Endothelial cell of umbilical vein (primary cell): ENCODE results near the gene ZNF224. TPM values are rescaled to one million over a fixed set of nuclear protein-coding genes. Genes with fewer than 3 reads are reported as not detected.

ENCODE experiments used
- BruUV-seq: library from RNA; stranded (reverse); fragments of 400-500 nt; replicated peaks from 2 replicates; lab custom pipeline; 2021; lab: Mats Ljungman, UMichigan
- CTCF ChIA-PET: fragments of 300-600, 350-600 bp; sonication (Branson Sonifier 250); formaldehyde crosslinking; loops from one replicate; lab custom pipeline; 2021; ENCODE audit warnings: antibody characterized with exemption, inconsistent platforms; lab: Charles Lee
- POLR2A ChIA-PET: fragments of 300-600, 350-600 bp; sonication (Branson Sonifier 250); formaldehyde crosslinking; loops from one replicate; lab custom pipeline; 2021; ENCODE audit warnings: antibody characterized with exemption, inconsistent platforms; lab: Charles Lee
- DNase-seq: peaks from one replicate; pipeline ENCODE4 v3.0.0-alpha.2; 2011; ENCODE audit warnings: low read depth, low spot score
- FAIRE-seq: peaks from 2 replicates; lab custom pipeline; 2011; peaks lifted over from hg19 to GRCh38; lab: Jason Lieb, UNC
- H2AFZ ChIP-seq: 2 replicates; pipeline ENCODE4 v1.6.0; 2012; ENCODE audit warnings: low read depth, low read length, control low read depth, inconsistent platforms
- H3K27ac ChIP-seq: 2 replicates; pipeline ENCODE4 v1.5.1; 2011; ENCODE audit warnings: low read depth, mild to moderate bottlenecking, control low read depth, low read length, moderate library complexity; ENCODE audit not compliant: insufficient read depth
- H3K27me3 ChIP-seq, 2 experiments: 2 replicates each; pipeline versions ENCODE4 v1.6.0 to v1.6.1; 2011; ENCODE audit warnings: low read length in 2 of 2, mixed read lengths in 1 of 2; ENCODE audit not compliant: control insufficient read depth in 2 of 2, insufficient read depth in 2 of 2
- H3K36me3 ChIP-seq, 2 experiments: 2 replicates in 1 of 2; 3 replicates in 1 of 2; pipeline ENCODE4 v1.5.1; 2011; ENCODE audit warnings: low read length in 2 of 2, mild to moderate bottlenecking in 1 of 2, moderate library complexity in 1 of 2; ENCODE audit not compliant: control insufficient read depth in 2 of 2, insufficient read depth in 2 of 2; ENCODE audit errors: extremely low read depth in 1 of 2
- H3K4me1 ChIP-seq: 3 replicates; pipeline ENCODE4 v1.5.1; 2011; ENCODE audit warnings: mild to moderate bottlenecking, low read length; ENCODE audit not compliant: control insufficient read depth, insufficient read depth; ENCODE audit errors: extremely low read depth
- H3K4me2 ChIP-seq: 2 replicates; pipeline ENCODE4 v1.6.1; 2011; ENCODE audit warnings: low read length, control low read depth, mixed read lengths; ENCODE audit not compliant: insufficient read depth
- H3K4me3 ChIP-seq, 3 experiments: fragments of 200-600 bp in 1 of 3; sonication (generic), shearing (Covaris generic) in 1 of 3; replicated peaks in 1 of 3; 2 replicates each; pipeline ENCODE4 v1.5.1; 2011 to 2016; ENCODE audit warnings: control low read depth in 3 of 3, low read length in 3 of 3, mild to moderate bottlenecking in 2 of 3, inconsistent platforms in 1 of 3, low read depth in 1 of 3, moderate library complexity in 1 of 3; ENCODE audit not compliant: insufficient read depth in 1 of 3
- H3K79me2 ChIP-seq: 2 replicates; pipeline ENCODE4 v1.6.0; 2012; ENCODE audit warnings: low read length, inconsistent platforms; ENCODE audit not compliant: control insufficient read depth, insufficient read depth
- H3K9ac ChIP-seq: replicated peaks from 2 replicates; pipeline ENCODE3; 2011; ENCODE audit warnings: low read length, control low read depth; ENCODE audit not compliant: insufficient read depth; ENCODE audit errors: extremely low read depth
- H3K9me1 ChIP-seq: replicated peaks from 3 replicates; pipeline ENCODE4 v1.6.0; 2011; ENCODE audit warnings: mild to moderate bottlenecking, low read length; ENCODE audit not compliant: control insufficient read depth, insufficient read depth; ENCODE audit errors: extremely low read depth
- H3K9me3 ChIP-seq: replicated peaks from 2 replicates; pipeline ENCODE4 v1.5.1; 2012; ENCODE audit warnings: low read length, inconsistent platforms; ENCODE audit not compliant: control insufficient read depth, insufficient read depth
- H4K20me1 ChIP-seq: replicated peaks from 2 replicates; pipeline ENCODE3; 2011; ENCODE audit warnings: mild to moderate bottlenecking, low read length; ENCODE audit not compliant: control insufficient read depth, insufficient read depth; ENCODE audit errors: extremely low read depth
- CTCF ChIP-seq, 2 donors: IDR thresholded peaks; 1 replicate in 1 of 2; 2 replicates in 1 of 2; pipeline ENCODE4 v1.5.1; 2011; ENCODE audit warnings: low read length in 2 of 2, mild to moderate bottlenecking in 2 of 2, moderate library complexity in 2 of 2, control low read depth in 1 of 2, inconsistent platforms in 1 of 2, low read depth in 1 of 2; ENCODE audit not compliant: insufficient read depth in 1 of 2; ENCODE audit errors: extremely low read depth in 1 of 2
- EZH2 ChIP-seq: IDR thresholded peaks from 2 replicates; pipeline ENCODE4 v1.6.1; 2012; ENCODE audit warnings: borderline replicate concordance, low read depth, mild to moderate bottlenecking, moderate library complexity, low read length, inconsistent platforms; ENCODE audit not compliant: severe bottlenecking
- FOS ChIP-seq: IDR thresholded peaks from 2 replicates; pipeline ENCODE4 v1.6.1; 2011; ENCODE audit warnings: mild to moderate bottlenecking, low read length, moderate library complexity, borderline replicate concordance; ENCODE audit not compliant: insufficient read depth
- GATA2 ChIP-seq: IDR thresholded peaks from 2 replicates; pipeline ENCODE4 v1.7.0; 2011; ENCODE audit warnings: low read depth, mild to moderate bottlenecking, moderate library complexity, mixed read lengths, low read length; ENCODE audit not compliant: insufficient read length, insufficient read depth
- JUN ChIP-seq: IDR thresholded peaks from 2 replicates; pipeline ENCODE4 v1.6.1; 2011; ENCODE audit warnings: borderline replicate concordance, low read depth; ENCODE audit not compliant: insufficient read length, insufficient read depth
- MAX ChIP-seq: IDR thresholded peaks from 2 replicates; pipeline ENCODE4 v1.6.1; 2011; ENCODE audit not compliant: insufficient read depth, insufficient read length
- MYC ChIP-seq: IDR thresholded peaks from one replicate; pipeline ENCODE4 v1.6.1; 2011; ENCODE audit warnings: mild to moderate bottlenecking, low read depth, low read length
- POLR2A ChIP-seq: IDR thresholded peaks from 2 replicates; pipeline ENCODE4 v1.6.1; 2012; ENCODE audit warnings: low read depth, mild to moderate bottlenecking, control low read depth, low read length
- POLR2AphosphoS5 ChIP-seq: IDR thresholded peaks from 2 replicates; pipeline ENCODE4 v1.6.1; 2012; ENCODE audit warnings: low read depth, mild to moderate bottlenecking, control low read depth, low read length, moderate library complexity; ENCODE audit not compliant: insufficient read depth
- dilution Hi-C: fragments of 300-500 bp; cut with MboI; formaldehyde crosslinking; loops from one replicate; pipeline ENCODE4 v1.15.0; 2019; ENCODE audit warnings: low sequenced_read_pairs; ENCODE audit not compliant: extremely low pct_ligation_motif_present
- intact Hi-C: fragments of 100-400 bp; cut with micrococcal nuclease; formaldehyde crosslinking; loops from one replicate; pipeline ENCODE4 v1.10.0; 2022
- polyA plus RNA-seq, 4 experiments: library from polyadenylated mRNA; depleted of rRNA in 3 of 4; stranded (reverse) in 3 of 4; unstranded in 1 of 4; fragments of >200 nt; gene quantifications; 2 replicates each; pipeline versions ENCODE4 v1.2.1 to v1.2.3, GENCODE V29; 2011 to 2012; ENCODE audit warnings: missing spikeins in 1 of 4
- total RNA-seq: library from RNA; stranded (reverse); gene quantifications from 2 replicates; pipeline ENCODE4 v1.2.3, GENCODE V29; 2021

The ZNF224 gene
- total and polyA plus RNA-seq, 2 donors (not counting 3 experiments of a cell fraction or from before 2014, with no cell fraction given), result 8.5 to 21.8 TPM

GRCh38 chr19:44069415-44069814, 24.7 kb upstream of the ZNF224 start:
- Histone ChIP-seq H3K36me3 (peaks cover 5 to 9% of the 10 kb centered on the region in 2 experiments), H3K4me1 (peaks cover 10% of the 10 kb centered on the region), H3K27me3 (no peaks in the 10 kb centered on the region), H4K20me1 (no peaks in the 10 kb centered on the region), H3K4me3 (no peak overlapping the region), H3K9ac (no peak overlapping the region), H3K27ac (no peak overlapping the region), H3K79me2 (no peaks in the 10 kb centered on the region), H3K9me3 (peaks cover 8% of the 10 kb centered on the region), H2AFZ (no peak overlapping the region), H3K9me1 (no peaks in the 10 kb centered on the region), H3K4me2 (no peak overlapping the region)
- ChIA-PET CTCF (no interaction called here), POLR2A (no interaction called here)
- TF ChIP-seq POLR2AphosphoS5 (no peak), CTCF (IDR thresholded peaks at IDR 0.05; ENCODE audit: extremely low read depth in 1 of 2, insufficient read depth in 1 of 2, low read depth in 1 of 2, low read length in 2 of 2) (no peak), FOS (no peak), MYC (no peak), JUN (no peak), MAX (no peak), POLR2A (no peak), GATA2 (no peak), EZH2 (no peak)
- dilution Hi-C loops, result no loop called here
- DNase-seq (no peak), FAIRE-seq (no peak)
- BruUV-seq, result no TSS peak
- intact Hi-C loops, result no loop called here
